Brain microvascular endothelial cell (primary cell): ENCODE data around the gene ATG12.
"Not testable (repeated sequence)": the region's sequence is repeated elsewhere in the genome, so short reads cannot be mapped to it uniquely, and the experiment has no call there.

Experiments
- DNase-seq: peaks from one replicate; pipeline ENCODE4 v3.0.0-alpha.2; 2020
- H3K27ac ChIP-seq: fragments of 250-450 bp; sonication (Bioruptor Pico); 2 replicates; pipeline ENCODE4 v1.5.1; 2020; ENCODE audit warnings: mild to moderate bottlenecking, moderate library complexity
- H3K27me3 ChIP-seq: fragments of 250-450 bp; sonication (Bioruptor Pico); replicated peaks from 2 replicates; pipeline ENCODE4 v1.5.1; 2020; ENCODE audit warnings: mild to moderate bottlenecking
- H3K36me3 ChIP-seq: fragments of 250-450 bp; sonication (Bioruptor Pico); replicated peaks from 2 replicates; pipeline ENCODE4 v1.5.1; 2020; ENCODE audit warnings: mild to moderate bottlenecking
- H3K4me3 ChIP-seq: 2 replicates; pipeline ENCODE4 v1.5.1; 2011; ENCODE audit warnings: low read depth, mild to moderate bottlenecking, control low read depth, low read length, moderate library complexity
- in situ Hi-C: cut with HindIII; loops from 2 replicates; pipeline ENCODE4 v1.10.0; 2017; ENCODE audit warnings: low sequenced_read_pairs, low pct_ligation_motif_present
- TF ChIP-seq, protein P1 (sequence below): IDR thresholded peaks from 2 replicates; pipeline ENCODE4 v1.5.1; 2011; ENCODE audit warnings: low read depth, mild to moderate bottlenecking, moderate library complexity, low read length, control low read depth, inconsistent platforms; ENCODE audit errors: missing control alignments

Gene ATG12

DNA sequence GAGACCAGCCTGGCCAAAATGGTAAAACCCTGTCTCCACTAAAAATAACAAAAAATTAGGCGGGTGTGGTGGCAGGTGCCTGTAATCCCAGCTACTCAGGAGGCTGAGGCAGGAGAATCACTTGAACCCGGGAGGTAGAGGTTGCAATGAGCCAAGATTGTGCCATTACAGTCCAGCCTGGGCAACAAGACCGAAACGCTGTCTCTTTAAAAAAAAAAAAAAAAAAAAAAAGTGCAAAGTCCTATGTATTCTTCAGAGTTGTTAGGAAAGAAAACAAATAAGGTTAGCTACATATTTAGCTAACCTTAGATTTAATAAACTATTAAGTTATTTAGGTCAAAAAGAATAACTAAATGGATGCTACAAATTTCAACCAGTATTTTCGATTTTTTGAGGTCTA is 11.5 kb downstream of the ATG12 start:
- Histone ChIP-seq H3K4me3 (no peak overlapping the region), H3K27ac (no peak overlapping the region), H3K36me3 (peaks cover 30% of the 10 kb centered on the region), H3K27me3 (no peaks in the 10 kb centered on the region)
- DNase-seq: no peak
- in situ Hi-C loops: no loop called here
- TF ChIP-seq, protein P1, sequence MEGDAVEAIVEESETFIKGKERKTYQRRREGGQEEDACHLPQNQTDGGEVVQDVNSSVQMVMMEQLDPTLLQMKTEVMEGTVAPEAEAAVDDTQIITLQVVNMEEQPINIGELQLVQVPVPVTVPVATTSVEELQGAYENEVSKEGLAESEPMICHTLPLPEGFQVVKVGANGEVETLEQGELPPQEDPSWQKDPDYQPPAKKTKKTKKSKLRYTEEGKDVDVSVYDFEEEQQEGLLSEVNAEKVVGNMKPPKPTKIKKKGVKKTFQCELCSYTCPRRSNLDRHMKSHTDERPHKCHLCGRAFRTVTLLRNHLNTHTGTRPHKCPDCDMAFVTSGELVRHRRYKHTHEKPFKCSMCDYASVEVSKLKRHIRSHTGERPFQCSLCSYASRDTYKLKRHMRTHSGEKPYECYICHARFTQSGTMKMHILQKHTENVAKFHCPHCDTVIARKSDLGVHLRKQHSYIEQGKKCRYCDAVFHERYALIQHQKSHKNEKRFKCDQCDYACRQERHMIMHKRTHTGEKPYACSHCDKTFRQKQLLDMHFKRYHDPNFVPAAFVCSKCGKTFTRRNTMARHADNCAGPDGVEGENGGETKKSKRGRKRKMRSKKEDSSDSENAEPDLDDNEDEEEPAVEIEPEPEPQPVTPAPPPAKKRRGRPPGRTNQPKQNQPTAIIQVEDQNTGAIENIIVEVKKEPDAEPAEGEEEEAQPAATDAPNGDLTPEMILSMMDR: no peak

DNA sequence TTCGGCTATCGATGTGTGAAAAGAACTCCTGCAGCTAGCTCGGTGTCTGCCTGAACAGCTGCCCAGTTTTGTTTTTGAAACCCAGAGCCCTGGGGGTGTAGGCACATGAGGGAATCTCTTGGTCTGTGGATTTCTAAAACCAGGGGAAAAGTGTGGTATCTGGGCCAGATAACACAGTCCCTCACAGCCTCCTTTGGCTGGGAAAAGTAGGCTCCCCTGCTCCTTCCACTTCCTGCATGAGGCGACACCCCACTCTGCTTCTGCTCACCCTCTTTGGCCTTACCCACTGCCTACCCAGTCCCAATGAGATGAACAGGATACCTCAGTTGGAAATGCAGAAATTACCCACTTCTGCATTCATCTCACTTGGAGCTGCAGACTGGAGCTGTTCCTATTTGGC is 15.4 kb downstream of the ATG12 start:
- H3K27me3 ChIP-seq: no peaks in the 10 kb centered on the region
- in situ Hi-C loops: no loop called here
- H3K4me3 ChIP-seq: no peak overlapping the region
- H3K27ac ChIP-seq: no peak overlapping the region
- TF ChIP-seq, protein P1: no peak
- H3K36me3 ChIP-seq: peaks cover 9% of the 10 kb centered on the region
- no peak for DNase-seq

DNA sequence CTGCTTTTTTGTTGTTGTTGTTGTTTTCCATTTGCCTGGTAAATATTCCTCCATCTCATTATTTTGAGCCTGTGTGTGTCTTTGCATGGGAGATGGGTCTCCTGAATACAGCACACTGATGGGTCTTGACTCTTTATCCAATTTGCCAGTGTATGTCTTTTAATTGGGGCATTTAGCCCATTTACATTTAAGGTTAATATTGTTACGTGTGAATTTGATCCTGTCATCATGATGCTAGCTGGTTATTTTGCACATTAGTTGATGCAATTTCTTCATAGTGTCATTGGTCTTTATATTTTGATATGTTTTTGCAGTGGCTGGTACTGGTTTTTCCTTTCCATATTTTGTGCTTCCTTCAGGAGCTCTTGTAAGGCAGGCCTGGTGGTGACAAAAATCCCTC is 16.4 kb downstream of the ATG12 start:
- H3K4me3 ChIP-seq, in situ Hi-C loops, H3K36me3 ChIP-seq, H3K27ac ChIP-seq, H3K27me3 ChIP-seq, DNase-seq: not testable (repeated sequence)

DNA sequence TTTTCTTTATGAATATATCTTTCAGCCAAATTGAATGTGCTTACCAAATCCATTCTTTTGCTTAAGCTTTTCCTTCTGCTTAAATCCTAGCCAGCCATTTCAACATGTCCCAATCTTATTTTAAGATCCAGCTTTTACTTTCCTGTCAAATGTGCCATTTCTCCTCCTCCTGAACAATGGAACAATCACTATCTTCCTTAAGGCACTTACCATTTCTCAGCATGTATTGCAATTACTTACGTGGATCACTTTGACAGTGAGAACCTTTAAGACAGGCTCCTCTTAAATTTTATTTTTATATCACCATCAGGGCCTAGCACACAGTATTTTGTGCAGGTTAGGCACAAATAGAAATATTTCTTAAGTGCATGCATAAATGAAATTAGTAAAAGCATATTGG is 20.5 kb downstream of the ATG12 start:
- DNase-seq: no peak
- H3K27me3 ChIP-seq: no peaks in the 10 kb centered on the region
- in situ Hi-C loops: no loop called here
- no peak overlapping the region for H3K4me3 ChIP-seq
- no peaks in the 10 kb centered on the region for H3K36me3 ChIP-seq
- no peak overlapping the region for H3K27ac ChIP-seq
- TF ChIP-seq, protein P1: no peak

DNA sequence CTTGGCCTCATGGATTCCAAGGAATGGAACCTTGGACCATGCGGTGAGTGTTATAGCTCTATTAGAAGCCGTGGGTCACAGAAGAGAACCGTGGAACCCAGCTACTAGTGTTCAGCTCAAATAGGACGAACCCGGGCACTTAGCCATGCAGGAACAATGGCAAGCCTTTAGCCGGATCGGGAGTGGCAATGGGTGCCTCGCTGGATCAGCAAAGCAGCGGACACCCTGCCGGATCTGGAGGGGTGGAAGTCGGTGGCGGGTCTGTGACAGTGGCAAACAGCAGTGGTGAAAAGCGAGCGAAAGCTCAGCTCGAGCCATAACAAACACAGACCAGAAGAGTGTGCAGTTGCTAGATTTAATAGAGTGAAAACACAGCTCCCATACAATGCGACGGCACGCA is 22.5 kb downstream of the ATG12 start:
- Histone ChIP-seq H3K4me3 (no peak overlapping the region), H3K27ac (no peak overlapping the region), H3K27me3 (no peaks in the 10 kb centered on the region), H3K36me3 (no peaks in the 10 kb centered on the region)
- no peak for DNase-seq
- in situ Hi-C loops: no loop called here
- TF ChIP-seq, protein P1: no peak

DNA sequence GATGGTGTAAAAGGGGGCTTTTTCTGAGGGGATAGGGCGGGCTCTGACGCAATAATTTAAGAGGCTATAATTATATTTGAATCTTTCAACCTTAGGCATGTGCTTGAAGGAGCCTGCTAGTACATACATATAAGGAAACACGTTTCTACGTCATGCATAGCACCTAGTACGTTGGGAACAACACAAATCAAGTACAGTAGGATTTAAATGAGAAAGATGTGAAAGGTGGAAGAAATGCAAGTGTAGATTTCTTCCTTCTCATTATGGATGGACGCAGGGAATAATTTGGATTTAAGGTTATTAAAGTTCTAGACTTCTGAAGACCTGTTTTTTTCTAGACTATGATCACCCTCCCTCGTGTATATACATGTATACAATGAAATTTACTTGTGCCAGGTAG is 24.0 kb downstream of the ATG12 start:
- DNase-seq: no peak
- Histone ChIP-seq H3K36me3 (no peaks in the 10 kb centered on the region), H3K27me3 (no peaks in the 10 kb centered on the region), H3K27ac (no peak overlapping the region), H3K4me3 (no peak overlapping the region)
- TF ChIP-seq, protein P1: no peak
- in situ Hi-C loops: no loop called here
